PC-3 (cell line): Measurements from ENCODE around the gene SPATA46. TPM values are rescaled to one million over a fixed set of nuclear protein-coding genes. Genes with fewer than 3 reads are reported as not detected.

Source experiments
- ATAC-seq: fragments of 200-7000 bp; cut with Tn5 transposase; 2 replicates; pipeline ENCODE4 v1.9.1; 2020; ENCODE audit warnings: mild to moderate bottlenecking, moderate library complexity
- BruUV-seq: library from RNA; stranded (reverse); fragments of 400-500 nt; replicated peaks from 2 replicates; lab custom pipeline; 2021; lab: Mats Ljungman, UMichigan
- CTCF ChIA-PET: fragments of 300-600 bp; sonication (Branson Sonifier 250); formaldehyde crosslinking; loops from one replicate; lab custom pipeline; 2022; ENCODE audit warnings: antibody characterized with exemption; lab: Charles Lee
- POLR2A ChIA-PET: fragments of 300-600 bp; sonication (Branson Sonifier 250); formaldehyde crosslinking; loops from one replicate; lab custom pipeline; 2022; ENCODE audit warnings: antibody characterized with exemption; ENCODE audit not compliant: unreplicated experiment; lab: Charles Lee
- DNase-seq: peaks from one replicate; pipeline ENCODE4 v3.0.0-alpha.2; 2015
- H2AFZ ChIP-seq: fragments of 300-600 bp; sonication (generic); 2 replicates; pipeline ENCODE4 v1.6.0; 2016; ENCODE audit warnings: antibody characterized with exemption, low read length
- H3F3A ChIP-seq: fragments of 300-600 bp; sonication (generic); one replicate; pipeline ENCODE4 v1.6.0; 2017; ENCODE audit warnings: antibody characterized with exemption, low read length, control low read depth, mild to moderate bottlenecking; ENCODE audit not compliant: unreplicated experiment
- H3K27ac ChIP-seq: fragments of 300-600 bp; sonication (generic); 2 replicates; pipeline ENCODE4 v1.5.1; 2016; ENCODE audit warnings: mild to moderate bottlenecking, low read length
- H3K27me3 ChIP-seq: fragments of 300-600 bp; sonication (generic); 2 replicates; pipeline ENCODE4 v1.6.1; 2016; ENCODE audit warnings: low read length, mixed read lengths
- H3K36me3 ChIP-seq: fragments of 300-600 bp; sonication (generic); 2 replicates; pipeline ENCODE4 v1.6.1; 2016; ENCODE audit warnings: low read depth, mixed run types, low read length, mixed read lengths
- H3K4me1 ChIP-seq: fragments of 300-600 bp; sonication (generic); 2 replicates; pipeline ENCODE4 v1.5.1; 2016; ENCODE audit warnings: low read length; ENCODE audit not compliant: insufficient read depth
- H3K4me2 ChIP-seq: fragments of 300-600 bp; sonication (generic); 2 replicates; pipeline ENCODE4 v1.6.0; 2016; ENCODE audit warnings: low read length
- H3K4me3 ChIP-seq: fragments of 300-600 bp; sonication (generic); 2 replicates; pipeline ENCODE4 v1.5.1; 2016; ENCODE audit warnings: mild to moderate bottlenecking, low read length, mixed read lengths
- H3K79me2 ChIP-seq: fragments of 300-600 bp; sonication (generic); 2 replicates; pipeline ENCODE4 v1.6.1; 2017; ENCODE audit warnings: low read length, mixed read lengths
- H3K9ac ChIP-seq: fragments of 300-600 bp; sonication (generic); 2 replicates; pipeline ENCODE4 v1.6.0; 2016; ENCODE audit warnings: mild to moderate bottlenecking, low read length
- H3K9me2 ChIP-seq: fragments of 300-600 bp; sonication (generic); replicated peaks from 2 replicates; pipeline ENCODE4 v1.6.1; 2016; ENCODE audit warnings: mixed run types, low read length, mixed read lengths
- H3K9me3 ChIP-seq: fragments of 300-600 bp; sonication (generic); 2 replicates; pipeline ENCODE4 v1.6.1; 2016; ENCODE audit warnings: low read length, mixed read lengths
- H4K20me1 ChIP-seq: fragments of 300-600 bp; sonication (generic); 2 replicates; pipeline ENCODE4 v1.6.1; 2016; ENCODE audit warnings: low read length, mixed read lengths
- CTCF ChIP-seq: fragments of 300-600 bp; sonication (generic); conservative IDR thresholded peaks from 2 replicates; pipeline ENCODE4 v1.5.1; 2017; ENCODE audit warnings: antibody characterized with exemption, low read depth, mild to moderate bottlenecking, low read length
- EZH2 ChIP-seq: fragments of 300-600 bp; sonication (generic); IDR thresholded peaks from one replicate; pipeline ENCODE4 v1.6.1; 2017; ENCODE audit warnings: antibody characterized with exemption, mild to moderate bottlenecking, low read length; ENCODE audit not compliant: unreplicated experiment
- EZH2phosphoT487 ChIP-seq: fragments of 300-600 bp; sonication (generic); IDR thresholded peaks from 2 replicates; pipeline ENCODE4 v1.6.1; 2018; ENCODE audit warnings: mild to moderate bottlenecking, antibody characterized with exemption, low read length, borderline replicate concordance
- intact Hi-C: fragments of 100-400 bp; cut with micrococcal nuclease; formaldehyde crosslinking; loops from 2 replicates; pipeline ENCODE4 v1.9.0; 2023
- total RNA-seq: library from RNA; depleted of rRNA; stranded (reverse); fragments of >200 nt; gene quantifications from 2 replicates; pipeline ENCODE4 v1.2.3, GENCODE V29; 2014

SPATA46 gene
- total RNA-seq, 1 experiment from 2014 or later = not detected

- Histone ChIP-seq H2AFZ (peak overlapping the region; percentile 50), H3K79me2 (no peaks in the 10 kb centered on the region), H3F3A (no peaks in the 10 kb centered on the region), H4K20me1 (no peaks in the 10 kb centered on the region), H3K9ac (peak overlapping the region; percentile 76), H3K9me2 (no peaks in the 10 kb centered on the region), H3K27ac (peak overlapping the region; percentile 95), H3K36me3 (no peaks in the 10 kb centered on the region), H3K9me3 (no peaks in the 10 kb centered on the region), H3K4me1 (peaks cover 27% of the 10 kb centered on the region), H3K4me3 (peak overlapping the region; percentile 49), H3K4me2 (peak overlapping the region; percentile 81), H3K27me3 (no peaks in the 10 kb centered on the region)
- DNase-seq (no peak), ATAC-seq (peak; percentile 32)
- ChIA-PET CTCF (interaction anchor here (0.6 to 1.2 kb wide), 3 partner anchors 10 to 345 kb away, joined by 4 to 11 read pairs (median 7); no protein-coding TSS in a partner anchor), POLR2A (interaction anchor here (0.6 kb wide), 1 partner anchor 528 kb away, joined by 5 read pairs; no protein-coding TSS in a partner anchor)
- intact Hi-C loops = no loop called here
- no peak for TF ChIP-seq EZH2
- TF ChIP-seq CTCF = no peak
- no peak for TF ChIP-seq EZH2phosphoT487
- BruUV-seq = TSS peak; percentile 74
Observed at GRCh38 chr1:162381941-162382750, 5.5 kb upstream of the SPATA46 start.

- Histone ChIP-seq H2AFZ (peak within 1 kb of the TSS; percentile 50), H3K9me3 (no peaks in the 10 kb centered on the region), H3K9me2 (no peaks in the 10 kb centered on the region), H3K79me2 (no peaks in the 10 kb centered on the region), H4K20me1 (no peaks in the 10 kb centered on the region), H3K9ac (peak within 1 kb of the TSS; percentile 76), H3K27me3 (no peaks in the 10 kb centered on the region), H3K27ac (peak within 1 kb of the TSS; percentile 95), H3K4me1 (peaks cover 27% of the 10 kb centered on the region), H3K4me2 (peak within 1 kb of the TSS; percentile 81), H3K36me3 (no peaks in the 10 kb centered on the region), H3K4me3 (peak within 1 kb of the TSS; percentile 49), H3F3A (no peaks in the 10 kb centered on the region)
- intact Hi-C loops = no loop called here
- CTCF ChIA-PET = interaction anchor here (0.6 to 1.5 kb wide), 4 partner anchors 10 to 344 kb away, joined by 4 to 11 read pairs (median 6); no protein-coding TSS in a partner anchor
- TF ChIP-seq EZH2 (no peak), EZH2phosphoT487 (no peak), CTCF (no peak)
- DNase-seq (peak; percentile 98), ATAC-seq (peak; percentile 87)
- POLR2A ChIA-PET = interaction anchor here (0.5 to 0.6 kb wide), 3 partner anchors 9 to 529 kb away, joined by 3 to 5 read pairs (median 3); no protein-coding TSS in a partner anchor
- no TSS peak for BruUV-seq
Observed at GRCh38 chr1:162381383-162381782, 4.7 kb upstream of the SPATA46 start, which contains the start of gene C1orf226. Gene C1orf226, plus strand, starts transcription at chr1:162381728. Its CDS starts 174 bp downstream, at chr1:162381902.
